HCT116 (cell line): ENCODE results near the gene BHLHA9. TPM values are rescaled to one million over a fixed set of nuclear protein-coding genes. Genes with fewer than 3 reads are reported as not detected.

Experiments used
- ATAC-seq: fragments of 200-7000 bp; cut with Tn5 transposase; 2 replicates; pipeline ENCODE4 v1.9.1; 2020; ENCODE audit warnings: mild to moderate bottlenecking, moderate library complexity
- Bru-seq: library from RNA; stranded (reverse); fragments of 400-500 nt; gene quantifications from one replicate; lab custom pipeline; 2021; lab: Mats Ljungman, UMichigan
- BruChase-seq, 2 experiments: library from RNA; stranded (reverse); fragments of 400-500 nt; gene quantifications; one replicate each; lab custom pipeline; 2021; lab: Mats Ljungman, UMichigan
- BruUV-seq: library from RNA; stranded (reverse); fragments of 400-500 nt; replicated peaks from 2 replicates; lab custom pipeline; 2021; lab: Mats Ljungman, UMichigan
- CTCF ChIA-PET: fragments of 300-600 bp; sonication (Branson Sonifier 250); formaldehyde crosslinking; loops from one replicate; lab custom pipeline; 2021; ENCODE audit warnings: antibody characterized with exemption; lab: Charles Lee
- POLR2A ChIA-PET: fragments of 300-600, 350-600 bp; sonication (Branson Sonifier 250); formaldehyde crosslinking; loops from one replicate; lab custom pipeline; 2021; ENCODE audit warnings: antibody characterized with exemption; lab: Charles Lee
- RAD21 ChIA-PET, 2 experiments: fragments of 300-600 bp; sonication (Branson Sonifier 250); formaldehyde crosslinking; loops; one replicate each; lab custom pipeline; 2023; ENCODE audit warnings: low total read pairs in 2 of 2; ENCODE audit not compliant: uncharacterized antibody in 2 of 2, unreplicated experiment in 2 of 2, low non-redundant PET in 1 of 2; lab: Charles Lee
- DNase-seq: peaks from one replicate; pipeline ENCODE4 v3.0.0-alpha.2; 2010; ENCODE audit warnings: low read depth, low spot score
- H2AFZ ChIP-seq: fragments of 200-600 bp; shearing (Covaris generic), sonication (generic); 2 replicates; pipeline ENCODE4 v1.6.1; 2017; ENCODE audit warnings: low read depth, mixed run types, mixed read lengths, antibody characterized with exemption, low read length; ENCODE audit not compliant: poor library complexity, severe bottlenecking
- H3K27ac ChIP-seq: 2 replicates; pipeline ENCODE4 v1.5.1; 2012; ENCODE audit warnings: low read depth, low read length
- H3K27me3 ChIP-seq: fragments of 200-600 bp; sonication (generic); 2 replicates; pipeline ENCODE4 v1.6.1; 2016; ENCODE audit warnings: mixed run types, low read length, mixed read lengths; ENCODE audit not compliant: insufficient read depth
- H3K36me3 ChIP-seq, 2 experiments: fragments of 200-500 bp in 1 of 2; fragments of 200-600 bp in 1 of 2; sonication (Bioruptor generic) in 1 of 2; sonication (generic) in 1 of 2; 2 replicates each; pipeline versions ENCODE4 v1.5.1 to v1.6.1; 2014 to 2016; ENCODE audit warnings: low read length in 2 of 2, inconsistent platforms in 1 of 2, mixed read lengths in 1 of 2, mixed run types in 1 of 2; ENCODE audit not compliant: insufficient read depth in 2 of 2, control insufficient read depth in 1 of 2
- H3K4me1 ChIP-seq, 2 experiments: fragments of 200-600 bp in 1 of 2; sonication (generic) in 1 of 2; 2 replicates each; pipeline versions ENCODE4 v1.5.1 to v1.6.1; 2012 to 2017; ENCODE audit warnings: low read length in 2 of 2, inconsistent platforms in 1 of 2, mild to moderate bottlenecking in 1 of 2, mixed read lengths in 1 of 2, mixed run types in 1 of 2, moderate library complexity in 1 of 2; ENCODE audit not compliant: insufficient read depth in 2 of 2, control insufficient read depth in 1 of 2
- H3K4me2 ChIP-seq: fragments of 200-600 bp; sonication (generic); 2 replicates; pipeline ENCODE4 v1.6.1; 2017; ENCODE audit warnings: mixed run types, low read length, mixed read lengths
- H3K4me3 ChIP-seq, 2 experiments: fragments of 200-600 bp in 1 of 2; sonication (generic) in 1 of 2; replicated peaks in 1 of 2; 2 replicates each; pipeline ENCODE4 v1.5.1; 2011 to 2016; ENCODE audit warnings: low read length in 2 of 2, control low read depth in 1 of 2, low read depth in 1 of 2, mild to moderate bottlenecking in 1 of 2, mixed read lengths in 1 of 2, mixed run types in 1 of 2
- H3K79me2 ChIP-seq: fragments of 200-600 bp; sonication (generic); 2 replicates; pipeline ENCODE4 v1.6.1; 2017; ENCODE audit warnings: mild to moderate bottlenecking, mixed run types, low read length, moderate library complexity, mixed read lengths; ENCODE audit not compliant: insufficient read depth
- H3K9ac ChIP-seq: fragments of 200-600 bp; sonication (generic); 2 replicates; pipeline ENCODE4 v1.6.1; 2016; ENCODE audit warnings: low read length, mixed read lengths
- H3K9me2 ChIP-seq: fragments of 200-600 bp; sonication (generic), shearing (Covaris generic); 2 replicates; pipeline ENCODE4 v1.6.1; 2017; ENCODE audit warnings: mixed run types, mild to moderate bottlenecking, moderate library complexity; ENCODE audit not compliant: insufficient read depth
- H3K9me3 ChIP-seq, 2 experiments: fragments of 200-500 bp in 1 of 2; fragments of 200-600 bp in 1 of 2; sonication (Bioruptor generic) in 1 of 2; sonication (generic) in 1 of 2; 2 replicates each; pipeline ENCODE4 v1.6.1; 2014 to 2017; ENCODE audit warnings: low read length in 2 of 2, mixed read lengths in 2 of 2, inconsistent platforms in 1 of 2, low read depth in 1 of 2, mild to moderate bottlenecking in 1 of 2, mixed run types in 1 of 2, moderate library complexity in 1 of 2; ENCODE audit not compliant: control insufficient read depth in 1 of 2, insufficient read depth in 1 of 2
- H4K20me1 ChIP-seq: fragments of 200-600 bp; sonication (generic), shearing (Covaris generic); 2 replicates; pipeline ENCODE4 v1.6.1; 2017; ENCODE audit warnings: mixed run types, mild to moderate bottlenecking, moderate library complexity; ENCODE audit not compliant: insufficient read depth
- CBX3 ChIP-seq: IDR thresholded peaks from 2 replicates; pipeline ENCODE4 v1.6.1; 2012; ENCODE audit warnings: low read depth
- CEBPB ChIP-seq: IDR thresholded peaks from 2 replicates; pipeline ENCODE4 v1.6.1; 2012; ENCODE audit warnings: low read depth
- CTCF ChIP-seq, 3 experiments: fragments of 200-600 bp in 1 of 3; sonication (generic) in 1 of 3; IDR thresholded peaks in 2 of 3; conservative IDR thresholded peaks in 1 of 3; 2 replicates each; pipeline ENCODE4 v1.5.1; 2012 to 2017; ENCODE audit warnings: low read depth in 2 of 3, low read length in 2 of 3, antibody characterized with exemption in 1 of 3, borderline replicate concordance in 1 of 3, control low read depth in 1 of 3, mild to moderate bottlenecking in 1 of 3, mixed read lengths in 1 of 3, mixed run types in 1 of 3, moderate library complexity in 1 of 3; ENCODE audit not compliant: insufficient read depth in 1 of 3
- EGR1 ChIP-seq: IDR thresholded peaks from 2 replicates; pipeline ENCODE4 v1.6.1; 2012; ENCODE audit warnings: low read depth
- ELF1 ChIP-seq: IDR thresholded peaks from 2 replicates; pipeline ENCODE4 v1.6.1; 2012; ENCODE audit warnings: low read depth, borderline replicate concordance
- EZH2phosphoT487 ChIP-seq: fragments of 200-600 bp; IDR thresholded peaks from 2 replicates; pipeline ENCODE4 v1.6.1; 2018; ENCODE audit warnings: antibody characterized with exemption, borderline replicate concordance
- JUND ChIP-seq: IDR thresholded peaks from 2 replicates; pipeline ENCODE4 v1.6.1; 2012
- MAX ChIP-seq: IDR thresholded peaks from 2 replicates; pipeline ENCODE4 v1.6.1; 2012
- POLR2A ChIP-seq: IDR thresholded peaks from 2 replicates; pipeline ENCODE4 v1.7.0; 2011; ENCODE audit warnings: borderline replicate concordance; ENCODE audit not compliant: insufficient read depth, insufficient read length; ENCODE audit errors: extremely low read depth
- RAD21 ChIP-seq: IDR thresholded peaks from 2 replicates; pipeline ENCODE4 v1.6.1; 2012; ENCODE audit warnings: low read depth, mild to moderate bottlenecking
- REST ChIP-seq: IDR thresholded peaks from 2 replicates; pipeline ENCODE4 v1.6.1; 2012; ENCODE audit warnings: low read depth
- YY1 ChIP-seq: IDR thresholded peaks from 2 replicates; pipeline ENCODE4 v1.6.1; 2011; ENCODE audit warnings: low read length, low read depth, moderate library complexity, mild to moderate bottlenecking; ENCODE audit not compliant: insufficient replicate concordance; ENCODE audit errors: extremely low read depth
- intact Hi-C: fragments of 100-400 bp; cut with micrococcal nuclease; formaldehyde crosslinking; loops from 2 replicates; pipeline ENCODE4 v1.10.0; 2022
- long read RNA-seq: library from polyadenylated mRNA; unstranded; transcript quantifications from one replicate; pipeline ENCODE4 v2.0.0, GENCODE V29; 2021; ENCODE audit not compliant: unreplicated experiment
- polyA plus RNA-seq: library from polyadenylated mRNA; unstranded; fragments of >200 nt; gene quantifications from 2 replicates; pipeline ENCODE4 v1.2.1, GENCODE V29; 2012; ENCODE audit warnings: missing spikeins
- total RNA-seq: library from RNA; stranded (reverse); gene quantifications from one replicate; pipeline ENCODE4 v1.2.1, GENCODE V29; 2021; ENCODE audit not compliant: unreplicated experiment

The BHLHA9 gene
- total RNA-seq: not detected
- polyA plus RNA-seq: not detected in 2 replicates
- Bru-seq, nascent RNA: not detected
- BruChase-seq, experiment 1, labeled RNA remaining after a 6-hour chase: not detected
- not detected for BruChase-seq, experiment 2, labeled RNA remaining after a 2-hour chase
- long read RNA-seq: 0 reads

- ChIA-PET CTCF (no interaction called here), RAD21 (interaction anchor here in 1 of 2 experiments (0.6 kb wide), 1 partner anchor 74 kb away, joined by 5 read pairs; no protein-coding TSS in a partner anchor), POLR2A (no interaction called here)
- H3K27me3 ChIP-seq: no peaks in the 10 kb centered on the region
- H2AFZ ChIP-seq: no peak within 1 kb of the TSS
- peak within 1 kb of the TSS; percentile 86 for H3K27ac ChIP-seq
- BruUV-seq: no TSS peak
- no peaks in the 10 kb centered on the region for H3K36me3 ChIP-seq
- H3K4me3 ChIP-seq: no peak within 1 kb of the TSS
- peaks cover 28 to 34% of the 10 kb centered on the region in 2 experiments for H3K4me1 ChIP-seq
- peak within 1 kb of the TSS; percentile 72; the same call in 1 of the 2 replicates for H3K9ac ChIP-seq
- no peaks in the 10 kb centered on the region for H4K20me1 ChIP-seq
- peak within 1 kb of the TSS; percentile 92 for H3K4me2 ChIP-seq
- intact Hi-C loops: no loop called here
- ATAC-seq (no peak), DNase-seq (no peak)
- H3K79me2 ChIP-seq: no peaks in the 10 kb centered on the region
- TF ChIP-seq CTCF (IDR thresholded peaks at IDR 0.05 in 2 of 3, conservative IDR thresholded peaks at IDR 0.05 in 1 of 3; ENCODE audit: borderline replicate concordance in 1 of 3, insufficient read depth in 1 of 3, low read depth in 2 of 3, low read length in 2 of 3): no peak
- H3K9me2 ChIP-seq: no peaks in the 10 kb centered on the region
- no peaks in the 10 kb centered on the region for H3K9me3 ChIP-seq
Observed at GRCh38 chr17:1270210-1271029, at the start of gene BHLHA9. TSS of gene BHLHA9 (plus strand) at chr17:1270444. CDS start at chr17:1270564, 120 bp downstream.

- DNase-seq: no peak
- no peaks in the 10 kb centered on the region for H3K36me3 ChIP-seq
- H4K20me1 ChIP-seq: no peaks in the 10 kb centered on the region
- no peak overlapping the region for H2AFZ ChIP-seq
- no peaks in the 10 kb centered on the region for H3K9me3 ChIP-seq
- intact Hi-C loops: no loop called here
- no peak overlapping the region for H3K4me3 ChIP-seq
- no TSS peak for BruUV-seq
- no peaks in the 10 kb centered on the region for H3K9me2 ChIP-seq
- H3K9ac ChIP-seq: no peak overlapping the region
- no peaks in the 10 kb centered on the region for H3K4me1 ChIP-seq
- CTCF ChIA-PET: no interaction called here
- no peaks in the 10 kb centered on the region for H3K79me2 ChIP-seq
- no peaks in the 10 kb centered on the region for H3K27me3 ChIP-seq
- no peak overlapping the region for H3K27ac ChIP-seq
- no peak for ATAC-seq
- H3K4me2 ChIP-seq: no peak overlapping the region
- RAD21 ChIA-PET: interaction anchor here in 1 of 2 experiments (0.6 kb wide), 1 partner anchor 14 kb away, joined by 5 read pairs; no protein-coding TSS in a partner anchor
- POLR2A ChIA-PET: no interaction called here
- TF ChIP-seq MAX (no peak), JUND (no peak), POLR2A (no peak), CEBPB (no peak), EGR1 (no peak), EZH2phosphoT487 (no peak), ELF1 (no peak), RAD21 (no peak), CBX3 (no peak), REST (no peak), YY1 (no peak)
Observed at GRCh38 chr17:1221209-1221608, 49.0 kb upstream of the BHLHA9 start.
